Limb (tissue), 2 donors: Measurements from ENCODE around the gene SSC5D.

Experiments
- DNase-seq, 2 donors: peaks; one replicate each; pipeline ENCODE4 v3.0.0-alpha.2; 2016; ENCODE audit errors: extremely low spot score in 2 of 2

Gene SSC5D

GRCh38 chr19:55554741-55555152 lies 66.5 kb downstream of the SSC5D start:
- no peak for DNase-seq

- no peak for DNase-seq
Measured at GRCh38 chr19:55559684-55560083, 71.4 kb downstream of the SSC5D start.

GRCh38 chr19:55563261-55563690 lies 75.0 kb downstream of the SSC5D start:
- DNase-seq: no peak

GRCh38 chr19:55566823-55567222 lies 78.6 kb downstream of the SSC5D start:
- no peak for DNase-seq

GRCh38 chr19:55567708-55568328 lies 79.6 kb downstream of the SSC5D start:
- DNase-seq: no peak
